Measurements from ENCODE around the gene SHMT2.

DNA sequence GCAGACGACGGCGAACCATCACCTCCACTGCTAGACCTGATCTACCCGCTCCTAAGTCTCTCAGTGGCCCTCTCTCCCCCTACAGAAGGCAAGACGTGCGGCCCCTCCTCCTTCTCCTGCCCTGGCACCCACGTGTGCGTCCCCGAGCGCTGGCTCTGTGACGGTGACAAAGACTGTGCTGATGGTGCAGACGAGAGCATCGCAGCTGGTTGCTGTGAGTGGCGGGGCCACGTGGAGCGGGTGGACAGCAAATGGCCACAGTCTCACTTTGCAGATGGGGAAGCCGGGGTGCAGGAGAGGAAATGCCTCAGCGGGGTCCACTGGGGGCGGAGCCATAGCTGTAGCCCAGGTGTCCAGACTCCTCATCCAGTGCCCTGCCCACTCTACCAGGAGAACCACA lies 34.3 kb upstream of the SHMT2 start:
- TF ChIP-seq POLR2A (IDR thresholded peaks at IDR 0.05) (no peak), EP300 (IDR thresholded peaks at IDR 0.05) (no peak), POLR2AphosphoS5 (IDR thresholded peaks at IDR 0.05) (no peak)
- TF ChIP-seq, protein P1, sequence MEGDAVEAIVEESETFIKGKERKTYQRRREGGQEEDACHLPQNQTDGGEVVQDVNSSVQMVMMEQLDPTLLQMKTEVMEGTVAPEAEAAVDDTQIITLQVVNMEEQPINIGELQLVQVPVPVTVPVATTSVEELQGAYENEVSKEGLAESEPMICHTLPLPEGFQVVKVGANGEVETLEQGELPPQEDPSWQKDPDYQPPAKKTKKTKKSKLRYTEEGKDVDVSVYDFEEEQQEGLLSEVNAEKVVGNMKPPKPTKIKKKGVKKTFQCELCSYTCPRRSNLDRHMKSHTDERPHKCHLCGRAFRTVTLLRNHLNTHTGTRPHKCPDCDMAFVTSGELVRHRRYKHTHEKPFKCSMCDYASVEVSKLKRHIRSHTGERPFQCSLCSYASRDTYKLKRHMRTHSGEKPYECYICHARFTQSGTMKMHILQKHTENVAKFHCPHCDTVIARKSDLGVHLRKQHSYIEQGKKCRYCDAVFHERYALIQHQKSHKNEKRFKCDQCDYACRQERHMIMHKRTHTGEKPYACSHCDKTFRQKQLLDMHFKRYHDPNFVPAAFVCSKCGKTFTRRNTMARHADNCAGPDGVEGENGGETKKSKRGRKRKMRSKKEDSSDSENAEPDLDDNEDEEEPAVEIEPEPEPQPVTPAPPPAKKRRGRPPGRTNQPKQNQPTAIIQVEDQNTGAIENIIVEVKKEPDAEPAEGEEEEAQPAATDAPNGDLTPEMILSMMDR (IDR thresholded peaks at IDR 0.05): no peak

Measured in upper lobe of left lung (tissue), 4 donors.